ENCODE results near the gene C20orf96.

C20orf96 gene

DNA sequence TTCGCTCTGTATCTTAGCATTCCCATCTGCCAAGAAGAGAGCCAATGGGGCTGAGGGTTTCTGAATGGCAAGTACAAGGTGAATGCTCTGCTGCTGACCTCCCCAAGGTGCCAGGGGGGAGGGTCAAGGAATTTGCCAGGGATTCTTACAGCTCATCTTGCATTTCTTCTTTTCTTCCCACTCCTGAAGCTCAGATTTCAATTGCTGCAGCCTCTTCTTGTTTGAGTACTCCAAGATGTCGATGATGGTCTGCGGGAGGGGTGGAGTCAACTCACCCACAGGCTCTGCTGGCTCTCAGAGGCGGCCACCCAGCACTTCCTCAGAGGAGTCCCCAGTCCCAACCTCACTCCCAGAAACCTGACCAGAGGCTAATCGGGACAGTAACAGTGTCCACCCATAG is 12.4 kb downstream of the C20orf96 start:
- Histone ChIP-seq H3K4me1 (ENCODE audit: control insufficient read depth, insufficient read depth, low read length) (no peaks in the 10 kb centered on the region), H3K4me3 (ENCODE audit: insufficient read depth, low read depth, low read length) (no peak overlapping the region), H3K9me3 (ENCODE audit: control insufficient read depth, low read length) (no peaks in the 10 kb centered on the region), H3K27ac (ENCODE audit: insufficient read depth, low read depth, low read length, poor library complexity, severe bottlenecking) (no peak overlapping the region), H3K36me3 (ENCODE audit: control insufficient read depth, insufficient read depth, low read length) (peaks cover 29% of the 10 kb centered on the region), H3K27me3 (ENCODE audit: control insufficient read depth, insufficient read depth, low read length, poor library complexity, severe bottlenecking) (no peaks in the 10 kb centered on the region)
- WGBS, 2 experiments = 73 to 80% methylated on average over 5 of the region's 5 CpGs

DNA sequence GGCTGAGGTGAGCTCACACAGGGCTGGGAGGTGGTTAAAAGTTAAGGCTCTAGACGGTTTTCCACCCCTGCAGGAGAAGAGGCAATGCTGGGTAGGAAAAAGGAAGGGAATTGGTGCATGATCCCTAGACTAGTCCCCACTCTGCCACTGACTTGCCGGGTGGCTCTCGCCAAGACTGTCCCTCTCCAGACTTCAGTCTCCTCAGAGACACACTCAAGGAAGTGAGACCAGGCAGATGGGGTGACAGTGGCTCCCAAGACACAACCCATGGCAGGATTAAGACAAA is 13.1 kb downstream of the C20orf96 start:
- WGBS, 2 experiments = 33 to 36% methylated on average over 2 of the region's 3 CpGs

DNA sequence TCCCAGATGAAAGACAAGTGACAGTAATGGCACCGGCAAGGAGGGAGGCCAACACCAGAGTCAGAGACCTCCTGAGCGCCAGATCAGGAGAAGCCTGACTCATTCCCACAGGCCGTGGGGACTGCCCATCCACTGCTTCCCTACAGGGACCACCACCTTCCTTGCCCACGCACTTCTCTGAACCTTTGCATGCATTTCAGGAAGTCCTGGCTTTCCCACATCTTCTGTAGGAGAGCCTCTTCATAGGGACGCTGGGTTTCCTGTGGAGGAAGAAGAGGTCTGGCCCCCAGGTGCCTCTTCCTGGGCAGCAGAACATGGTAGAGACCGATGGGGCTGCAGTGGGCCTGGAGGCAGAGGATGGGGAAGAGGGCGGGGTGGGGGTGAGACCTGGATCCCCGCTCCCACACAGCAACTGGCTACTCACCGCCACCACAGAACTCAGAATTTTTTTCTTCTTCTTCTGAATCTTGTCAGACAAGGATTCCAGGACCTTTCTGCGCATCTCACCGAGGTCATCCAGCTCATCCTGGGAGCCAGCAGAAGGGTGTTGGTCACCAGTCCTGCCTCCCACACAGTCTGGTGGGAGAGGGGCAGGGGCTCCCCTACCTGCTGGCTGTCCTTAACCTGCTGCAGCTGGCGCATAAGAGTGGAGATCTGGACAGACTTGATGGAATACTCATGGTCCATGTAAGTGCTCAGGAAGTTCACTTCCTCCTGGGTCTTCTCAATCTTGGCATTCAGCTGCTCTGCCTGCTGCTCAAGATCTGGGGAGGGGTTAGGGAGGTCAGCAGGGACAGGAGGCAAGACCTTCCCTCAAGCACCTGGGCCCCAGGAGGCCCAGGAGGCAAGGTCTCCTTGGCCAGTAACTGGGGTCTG is 13.7 kb downstream of the C20orf96 start:
- Histone ChIP-seq H3K4me1 (ENCODE audit: control insufficient read depth, insufficient read depth, low read length) (no peaks in the 10 kb centered on the region), H3K27me3 (ENCODE audit: control insufficient read depth, insufficient read depth, low read length, poor library complexity, severe bottlenecking) (no peaks in the 10 kb centered on the region), H3K36me3 (ENCODE audit: control insufficient read depth, insufficient read depth, low read length) (peaks cover 25% of the 10 kb centered on the region), H3K9me3 (ENCODE audit: control insufficient read depth, low read length) (no peaks in the 10 kb centered on the region), H3K27ac (ENCODE audit: insufficient read depth, low read depth, low read length, poor library complexity, severe bottlenecking) (no peak overlapping the region), H3K4me3 (ENCODE audit: insufficient read depth, low read depth, low read length) (no peak overlapping the region)
- 95 to 96% methylated on average over 12 of the region's 12 CpGs for WGBS, 2 experiments

More for the DNA sequence above, 13.1 kb downstream of the C20orf96 start:
- H3K27ac ChIP-seq (ENCODE audit: insufficient read depth, low read depth, low read length, poor library complexity, severe bottlenecking) = no peak overlapping the region
- no peaks in the 10 kb centered on the region for H3K4me1 ChIP-seq (ENCODE audit: control insufficient read depth, insufficient read depth, low read length)
- H3K27me3 ChIP-seq (ENCODE audit: control insufficient read depth, insufficient read depth, low read length, poor library complexity, severe bottlenecking) = no peaks in the 10 kb centered on the region
- H3K36me3 ChIP-seq (ENCODE audit: control insufficient read depth, insufficient read depth, low read length) = peaks cover 29% of the 10 kb centered on the region
- no peaks in the 10 kb centered on the region for H3K9me3 ChIP-seq (ENCODE audit: control insufficient read depth, low read length)
- H3K4me3 ChIP-seq (ENCODE audit: insufficient read depth, low read depth, low read length) = no peak overlapping the region

DNA sequence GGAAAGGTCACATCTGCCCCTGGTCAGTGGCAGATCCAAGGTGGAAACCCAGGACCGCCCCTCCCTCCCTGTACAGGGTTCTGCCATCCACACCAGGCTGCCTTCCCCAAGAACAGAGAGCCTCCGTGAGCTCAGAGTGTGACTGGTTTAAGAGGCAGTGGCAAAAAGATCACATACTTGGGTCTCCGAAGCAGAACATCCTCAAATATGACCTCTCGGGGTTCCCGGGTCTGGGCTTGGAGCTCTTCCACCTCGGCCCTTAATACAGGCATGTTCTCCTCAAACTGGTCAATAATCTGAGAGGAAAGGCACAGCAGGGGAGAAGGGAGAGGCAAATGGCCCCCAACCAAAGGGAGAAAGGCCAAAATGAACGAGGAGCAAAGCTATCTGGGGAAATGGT is 14.8 kb downstream of the C20orf96 start:
- no peak overlapping the region for H3K27ac ChIP-seq (ENCODE audit: insufficient read depth, low read depth, low read length, poor library complexity, severe bottlenecking)
- WGBS, 2 experiments = 95 to 98% methylated on average over 7 of the region's 7 CpGs
- H3K4me3 ChIP-seq (ENCODE audit: insufficient read depth, low read depth, low read length) = no peak overlapping the region
- H3K36me3 ChIP-seq (ENCODE audit: control insufficient read depth, insufficient read depth, low read length) = peaks cover 20% of the 10 kb centered on the region
- no peaks in the 10 kb centered on the region for H3K27me3 ChIP-seq (ENCODE audit: control insufficient read depth, insufficient read depth, low read length, poor library complexity, severe bottlenecking)
- no peaks in the 10 kb centered on the region for H3K4me1 ChIP-seq (ENCODE audit: control insufficient read depth, insufficient read depth, low read length)
- H3K9me3 ChIP-seq (ENCODE audit: control insufficient read depth, low read length) = no peaks in the 10 kb centered on the region

DNA sequence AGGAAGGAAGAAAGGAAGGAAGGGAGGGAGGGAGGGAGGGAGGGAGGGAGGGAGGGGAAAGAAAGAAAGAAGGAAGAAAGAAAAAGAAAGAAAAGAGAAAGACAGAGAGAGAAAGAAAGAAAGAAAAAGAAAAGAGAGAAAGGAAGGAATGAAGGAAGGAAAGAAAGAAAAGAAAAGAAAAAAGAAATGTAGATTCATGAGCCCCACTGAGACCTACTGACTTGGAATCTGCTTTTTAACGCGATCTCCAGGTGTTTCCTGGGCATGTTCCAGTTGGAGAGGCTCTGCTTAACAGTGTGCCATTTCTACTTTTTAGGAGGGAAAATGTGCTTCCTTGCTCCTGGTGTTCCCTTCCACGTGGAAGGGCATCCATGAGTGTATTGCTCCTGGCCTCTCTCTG is 16.7 kb downstream of the C20orf96 start:
- Histone ChIP-seq H3K4me1 (ENCODE audit: control insufficient read depth, insufficient read depth, low read length) (no peaks in the 10 kb centered on the region), H3K27ac (ENCODE audit: insufficient read depth, low read depth, low read length, poor library complexity, severe bottlenecking) (no peak overlapping the region), H3K36me3 (ENCODE audit: control insufficient read depth, insufficient read depth, low read length) (peaks cover 20% of the 10 kb centered on the region), H3K4me3 (ENCODE audit: insufficient read depth, low read depth, low read length) (no peak overlapping the region), H3K9me3 (ENCODE audit: control insufficient read depth, low read length) (no peaks in the 10 kb centered on the region), H3K27me3 (ENCODE audit: control insufficient read depth, insufficient read depth, low read length, poor library complexity, severe bottlenecking) (no peaks in the 10 kb centered on the region)
- WGBS, 2 experiments = 58 to 59% methylated on average over 3 of the region's 3 CpGs

DNA sequence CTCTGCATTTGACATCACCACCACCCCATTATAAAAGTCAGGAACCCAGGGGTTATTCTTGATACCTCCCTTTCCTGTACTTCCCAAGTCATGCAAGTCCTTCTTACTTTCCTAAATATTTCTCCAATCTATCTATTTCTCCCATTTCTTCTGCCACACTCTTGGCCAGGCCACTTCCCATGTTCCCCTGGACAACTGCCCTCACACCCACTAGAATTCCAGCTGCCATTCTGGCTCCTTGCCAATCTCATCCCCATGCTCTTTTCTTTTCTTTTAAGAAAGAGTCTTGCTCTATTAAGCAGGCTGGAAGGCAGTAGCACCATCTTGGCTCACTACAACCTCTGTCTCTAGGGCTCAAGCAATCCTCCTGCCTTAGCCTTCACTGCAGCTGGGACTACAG is 17.8 kb downstream of the C20orf96 start:
- H3K27ac ChIP-seq (ENCODE audit: insufficient read depth, low read depth, low read length, poor library complexity, severe bottlenecking) = no peak overlapping the region
- H3K27me3 ChIP-seq (ENCODE audit: control insufficient read depth, insufficient read depth, low read length, poor library complexity, severe bottlenecking) = no peaks in the 10 kb centered on the region
- no peaks in the 10 kb centered on the region for H3K9me3 ChIP-seq (ENCODE audit: control insufficient read depth, low read length)
- no peaks in the 10 kb centered on the region for H3K4me1 ChIP-seq (ENCODE audit: control insufficient read depth, insufficient read depth, low read length)
- no peak overlapping the region for H3K4me3 ChIP-seq (ENCODE audit: insufficient read depth, low read depth, low read length)
- peaks cover 13% of the 10 kb centered on the region for H3K36me3 ChIP-seq (ENCODE audit: control insufficient read depth, insufficient read depth, low read length)

DNA sequence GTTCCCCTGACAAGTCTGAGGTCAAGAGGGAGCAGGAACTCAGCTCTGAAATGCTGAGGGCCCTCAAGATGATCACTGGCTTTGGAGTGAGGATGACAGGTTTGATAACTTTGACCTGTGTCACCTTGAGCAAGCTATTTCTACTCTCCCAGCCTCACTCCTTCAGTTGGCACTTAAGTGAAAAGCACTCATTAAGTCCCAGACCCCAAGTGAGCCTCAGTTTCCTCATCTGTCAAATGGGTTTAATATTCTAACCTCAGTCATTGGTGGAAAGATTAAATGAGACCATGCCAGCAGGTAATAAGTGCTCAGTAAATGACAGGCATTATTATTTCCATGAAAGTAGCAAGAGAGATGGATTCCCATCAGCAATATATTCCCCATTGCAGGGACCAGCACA is 19.0 kb downstream of the C20orf96 start:
- H3K27ac ChIP-seq (ENCODE audit: insufficient read depth, low read depth, low read length, poor library complexity, severe bottlenecking) = no peak overlapping the region
- H3K36me3 ChIP-seq (ENCODE audit: control insufficient read depth, insufficient read depth, low read length) = peaks cover 2% of the 10 kb centered on the region

DNA sequence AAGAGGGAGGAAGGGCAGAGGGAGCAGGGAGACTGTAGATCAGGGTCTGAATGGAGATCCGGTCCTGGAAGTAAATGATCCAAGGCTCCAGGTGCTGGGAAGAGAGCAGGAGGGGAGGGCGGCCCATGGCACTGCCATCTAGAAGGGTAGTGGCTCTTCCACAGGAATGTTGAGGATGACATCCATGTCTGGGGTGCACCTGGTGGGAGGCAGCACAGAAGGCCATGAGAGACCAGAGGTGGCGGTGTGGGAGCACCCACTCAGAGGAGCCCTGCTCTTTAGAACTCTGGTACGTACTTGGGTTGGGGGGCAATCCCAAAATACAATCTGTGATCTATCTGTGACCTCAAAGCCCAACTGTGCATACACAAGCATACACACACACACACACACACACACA is 19.5 kb downstream of the C20orf96 start:
- 88 to 93% methylated on average over 4 of the region's 4 CpGs for WGBS, 2 experiments
- Histone ChIP-seq H3K27ac (ENCODE audit: insufficient read depth, low read depth, low read length, poor library complexity, severe bottlenecking) (no peak overlapping the region), H3K4me1 (ENCODE audit: control insufficient read depth, insufficient read depth, low read length) (no peaks in the 10 kb centered on the region), H3K4me3 (ENCODE audit: insufficient read depth, low read depth, low read length) (no peak overlapping the region), H3K36me3 (ENCODE audit: control insufficient read depth, insufficient read depth, low read length) (no peaks in the 10 kb centered on the region), H3K9me3 (ENCODE audit: control insufficient read depth, low read length) (no peaks in the 10 kb centered on the region), H3K27me3 (ENCODE audit: control insufficient read depth, insufficient read depth, low read length, poor library complexity, severe bottlenecking) (peaks cover 5% of the 10 kb centered on the region)

More for the DNA sequence above, 19.0 kb downstream of the C20orf96 start:
- no peaks in the 10 kb centered on the region for H3K9me3 ChIP-seq (ENCODE audit: control insufficient read depth, low read length)
- peaks cover under 1% of the 10 kb centered on the region for H3K27me3 ChIP-seq (ENCODE audit: control insufficient read depth, insufficient read depth, low read length, poor library complexity, severe bottlenecking)
- H3K4me3 ChIP-seq (ENCODE audit: insufficient read depth, low read depth, low read length) = no peak overlapping the region
- H3K4me1 ChIP-seq (ENCODE audit: control insufficient read depth, insufficient read depth, low read length) = no peaks in the 10 kb centered on the region

DNA sequence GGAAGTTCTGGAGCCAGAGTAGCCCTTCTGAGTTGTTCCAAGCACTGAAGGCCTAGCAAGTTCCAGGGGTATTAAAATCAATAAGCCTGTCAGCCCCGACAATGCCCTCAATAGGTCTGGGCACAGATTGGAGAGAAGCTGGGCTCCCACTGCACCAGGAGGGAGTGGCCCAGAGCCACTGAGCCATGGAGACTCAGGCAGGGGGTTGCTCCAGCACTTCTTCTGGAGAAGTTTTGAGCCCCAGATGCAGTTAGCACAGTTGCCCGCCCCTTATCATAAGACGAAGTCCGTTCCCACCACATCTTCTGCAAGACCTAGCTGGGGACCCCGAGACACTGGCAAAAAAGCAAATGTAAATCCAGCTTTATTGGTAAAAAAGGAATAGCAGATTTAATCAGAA is 20.0 kb downstream of the C20orf96 start:
- WGBS, 2 experiments = 93 to 95% methylated on average over 5 of the region's 5 CpGs
- Histone ChIP-seq H3K9me3 (ENCODE audit: control insufficient read depth, low read length) (no peaks in the 10 kb centered on the region), H3K4me1 (ENCODE audit: control insufficient read depth, insufficient read depth, low read length) (no peaks in the 10 kb centered on the region), H3K4me3 (ENCODE audit: insufficient read depth, low read depth, low read length) (no peak overlapping the region), H3K27me3 (ENCODE audit: control insufficient read depth, insufficient read depth, low read length, poor library complexity, severe bottlenecking) (peaks cover 8% of the 10 kb centered on the region), H3K27ac (ENCODE audit: insufficient read depth, low read depth, low read length, poor library complexity, severe bottlenecking) (no peak overlapping the region), H3K36me3 (ENCODE audit: control insufficient read depth, insufficient read depth, low read length) (no peaks in the 10 kb centered on the region)

DNA sequence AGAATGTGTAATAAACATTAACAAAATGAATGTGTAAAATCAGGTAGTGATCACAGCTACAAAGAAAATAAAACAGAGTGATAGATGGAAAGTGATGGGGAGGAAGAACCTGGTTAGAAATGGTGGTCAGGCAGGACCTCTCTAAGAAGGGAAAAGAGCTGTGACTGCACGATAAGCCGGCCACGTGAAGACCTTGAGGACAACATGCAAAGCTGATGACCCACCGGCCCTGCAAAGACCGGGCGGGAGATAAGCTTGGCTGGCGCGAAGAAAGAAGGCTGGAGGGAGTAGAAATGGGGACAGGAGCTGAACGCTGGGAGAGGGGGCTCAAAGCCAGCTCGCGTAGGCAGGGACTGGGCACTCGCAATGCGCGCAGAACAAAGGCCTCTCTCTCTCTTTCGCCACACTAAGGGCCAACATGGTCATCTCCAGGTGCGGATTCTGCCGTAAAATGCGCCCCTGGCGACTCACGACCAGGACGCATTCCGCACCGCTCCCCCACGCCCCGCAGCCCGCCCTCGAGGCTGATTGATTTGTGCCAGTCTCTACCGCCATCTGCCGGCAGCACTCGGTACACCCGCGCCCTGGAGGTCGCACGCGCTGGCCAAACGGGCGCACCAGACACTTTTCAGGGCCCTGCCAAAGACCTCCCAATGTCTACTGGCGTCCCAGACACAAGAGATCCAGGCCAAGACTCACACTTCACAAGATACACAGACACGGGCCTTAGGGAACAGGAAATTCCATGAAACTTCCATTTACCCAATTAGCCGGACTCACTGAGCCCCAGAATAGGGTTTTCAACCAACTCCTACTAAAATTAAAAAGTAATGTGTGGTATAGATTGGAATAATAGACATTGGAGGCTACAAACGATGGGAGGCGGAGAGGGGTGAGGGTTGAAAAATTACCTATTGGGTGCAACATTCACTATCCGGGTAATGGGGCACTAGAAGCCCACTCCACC is 23.7 kb downstream of the C20orf96 start:
- H3K27ac ChIP-seq (ENCODE audit: insufficient read depth, low read depth, low read length, poor library complexity, severe bottlenecking) = no peak overlapping the region
- WGBS, 2 experiments = 12 to 18% methylated on average over 39 to 43 of the region's 43 CpGs
- H3K4me1 ChIP-seq (ENCODE audit: control insufficient read depth, insufficient read depth, low read length) = no peaks in the 10 kb centered on the region

More for the DNA sequence above, 23.7 kb downstream of the C20orf96 start:
- Histone ChIP-seq H3K9me3 (ENCODE audit: control insufficient read depth, low read length) (no peaks in the 10 kb centered on the region), H3K36me3 (ENCODE audit: control insufficient read depth, insufficient read depth, low read length) (no peaks in the 10 kb centered on the region), H3K27me3 (ENCODE audit: control insufficient read depth, insufficient read depth, low read length, poor library complexity, severe bottlenecking) (peaks cover 15% of the 10 kb centered on the region), H3K4me3 (ENCODE audit: insufficient read depth, low read depth, low read length) (peak overlapping the region; percentile 27)
